Inflammatory macrophage treated with lipopolysaccharide for 4 hours (primary cell): Measurements from ENCODE around the gene ARMH2.

Source experiments
- DNase-seq: peaks from one replicate; pipeline ENCODE4 v3.0.0-alpha.2; 2020

ARMH2 gene

DNA sequence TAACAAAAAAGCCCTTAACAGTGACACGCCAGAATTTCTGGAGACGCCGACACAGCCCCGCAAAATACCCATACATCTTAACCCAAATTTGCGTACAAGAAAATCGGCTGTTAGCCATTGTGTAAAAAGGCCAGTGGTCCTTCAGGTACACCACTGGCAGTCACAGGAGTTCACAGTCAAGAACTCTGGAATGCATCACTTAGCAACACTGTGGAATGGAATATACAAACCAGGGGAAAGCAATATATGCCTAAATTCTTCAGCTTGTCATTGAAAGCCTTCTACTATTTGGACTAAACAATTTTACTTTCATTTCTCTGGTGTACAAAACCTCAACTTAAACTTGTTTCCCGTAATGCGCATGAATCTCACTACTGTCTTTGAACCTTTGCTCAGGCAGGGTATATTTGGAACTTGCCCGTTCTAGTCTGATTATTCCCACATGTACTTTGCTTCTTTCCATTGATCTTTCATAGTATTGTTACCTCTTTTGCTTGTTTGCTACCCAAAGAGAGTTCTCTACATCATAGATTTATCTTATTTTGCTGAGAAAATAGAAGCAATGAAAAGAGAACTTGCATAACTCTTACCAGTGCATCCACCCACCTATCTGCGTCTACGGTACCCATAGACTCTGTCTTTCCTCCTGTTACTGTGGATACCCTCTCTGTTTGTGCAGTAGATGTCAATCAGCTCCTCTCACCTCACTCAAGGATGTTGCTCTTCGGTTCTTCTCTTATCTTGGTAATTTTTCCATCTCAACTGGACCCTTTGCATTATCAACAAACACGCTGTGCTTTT lies at the start of gene ARMH2:
Gene ARMH2, minus strand, starts transcription at position 178 of the 801 bp plus-strand sequence. Its CDS starts 60 bp downstream, at position 118.
- no peak for DNase-seq

DNA sequence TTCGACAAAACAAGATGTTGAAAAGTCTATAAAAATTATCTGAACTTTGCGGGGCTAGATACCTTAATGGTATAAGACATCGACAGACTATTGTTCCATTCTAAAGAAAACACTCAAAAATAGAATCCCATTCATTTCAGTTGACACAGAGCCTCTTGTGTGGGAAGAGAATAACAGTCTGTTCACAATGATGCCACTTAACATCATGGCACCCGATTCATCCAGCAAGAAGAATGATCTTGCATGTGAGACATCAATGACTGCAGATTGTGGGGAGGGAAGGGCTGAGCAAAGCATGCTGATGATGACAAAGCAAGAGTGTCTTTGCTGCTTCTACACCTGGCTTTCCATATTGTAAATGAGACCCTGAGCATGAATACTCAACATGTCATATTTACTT lies 49.7 kb upstream of the ARMH2 start:
- DNase-seq, result no peak

DNA sequence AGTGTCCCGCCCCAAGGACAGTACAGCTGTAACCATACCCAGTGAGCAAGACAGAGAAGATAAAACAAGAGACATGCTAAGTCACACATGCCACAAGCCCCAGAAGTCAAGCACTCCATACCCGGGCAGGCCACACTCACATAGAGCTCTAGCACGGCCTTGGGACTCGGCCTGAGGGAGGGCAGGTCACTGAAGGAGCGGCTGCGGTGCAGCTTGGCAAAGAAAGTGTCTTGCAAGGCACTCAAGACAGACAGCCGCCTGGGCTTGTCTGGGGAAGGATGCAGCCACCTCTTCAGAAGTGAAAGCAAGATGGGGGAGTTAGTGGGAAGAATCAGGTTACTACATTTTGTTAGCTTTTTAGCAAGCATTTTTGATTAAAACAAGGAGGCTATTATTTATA lies 48.7 kb upstream of the ARMH2 start:
- DNase-seq, result no peak

DNA sequence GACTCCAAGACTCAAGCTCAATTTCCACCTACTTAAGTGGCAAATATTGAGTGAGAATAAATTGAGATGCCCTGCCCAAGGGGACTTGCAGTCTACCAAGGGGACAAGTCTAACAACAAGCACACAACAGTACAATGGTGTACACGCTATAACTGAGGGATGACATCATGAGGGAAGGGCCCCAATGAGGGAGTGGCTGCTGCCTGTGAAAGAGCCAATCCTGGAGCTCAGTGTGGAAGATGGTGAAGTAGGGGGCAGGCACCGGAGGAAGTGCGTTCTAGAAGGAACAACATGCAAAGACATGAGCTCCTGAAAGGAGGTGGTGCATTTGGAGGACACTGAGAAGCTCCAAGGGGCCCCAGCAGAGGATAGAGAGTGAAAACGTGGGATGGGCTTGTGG lies 46.9 kb upstream of the ARMH2 start:
- no peak for DNase-seq

DNA sequence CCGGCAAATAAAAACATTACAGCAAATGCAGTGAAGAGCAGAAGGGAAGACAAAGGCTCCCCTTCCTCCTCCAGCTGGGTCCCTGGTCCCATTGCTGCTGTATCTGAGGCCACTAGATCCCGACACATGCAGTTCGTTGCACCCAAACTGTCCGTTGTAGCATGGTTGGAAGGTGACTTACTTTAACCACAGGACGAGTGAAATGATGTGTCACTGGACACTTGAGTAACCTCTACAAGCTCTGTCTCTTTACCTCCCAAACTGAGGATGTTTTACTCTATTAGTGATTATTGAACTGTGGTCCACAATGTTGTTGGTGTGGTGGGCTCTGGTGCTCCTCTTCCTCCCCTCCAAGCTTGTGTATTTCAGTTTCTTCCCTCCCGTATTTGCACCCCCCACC lies 46.2 kb upstream of the ARMH2 start:
- DNase-seq, result no peak

- DNase-seq, result no peak
Measured at GRCh38 chr6:24844061-24844460, 45.3 kb upstream of the ARMH2 start.

GRCh38 chr6:24840187-24840586 lies 41.5 kb upstream of the ARMH2 start:
- no peak for DNase-seq

GRCh38 chr6:24838994-24839393 lies 40.3 kb upstream of the ARMH2 start:
- no peak for DNase-seq

DNA sequence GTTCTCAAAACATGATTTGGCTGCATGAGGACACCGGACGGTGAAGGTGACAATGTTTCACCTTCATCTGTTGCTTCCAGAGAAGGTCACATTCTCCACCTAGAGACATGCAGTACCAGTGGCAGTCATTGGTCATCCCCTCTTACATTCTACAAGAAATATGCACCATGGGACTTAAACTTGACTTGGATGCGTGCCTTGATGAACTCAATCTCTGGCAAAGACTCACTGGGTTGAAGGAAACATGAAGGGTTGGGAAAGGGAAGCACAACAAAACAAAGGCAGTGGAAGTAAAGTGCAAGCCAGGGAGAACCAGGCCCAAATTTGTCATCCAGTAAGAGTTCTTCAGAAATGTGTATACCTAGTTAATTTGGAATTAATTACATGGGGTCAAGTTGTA lies 39.4 kb upstream of the ARMH2 start:
- no peak for DNase-seq

DNA sequence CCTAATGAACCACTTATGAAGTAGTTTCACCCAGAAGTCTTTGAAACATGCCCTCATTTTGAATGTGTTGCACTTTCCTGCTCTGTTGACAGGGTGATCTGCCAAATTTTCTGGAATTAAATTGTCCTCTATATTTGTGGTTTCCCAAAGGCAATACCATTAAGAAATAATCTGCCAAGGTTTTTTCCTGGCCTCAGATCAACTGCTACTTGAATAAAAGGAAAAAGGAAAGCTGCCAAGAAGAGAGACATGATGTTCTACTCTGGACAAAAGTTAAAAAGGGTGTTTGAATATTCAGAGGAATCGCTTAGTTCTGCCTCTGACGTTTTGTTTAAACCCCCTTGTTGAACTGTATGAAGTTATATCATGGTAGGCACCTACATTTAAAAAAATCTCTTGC lies 37.4 kb upstream of the ARMH2 start:
- DNase-seq, result no peak

DNA sequence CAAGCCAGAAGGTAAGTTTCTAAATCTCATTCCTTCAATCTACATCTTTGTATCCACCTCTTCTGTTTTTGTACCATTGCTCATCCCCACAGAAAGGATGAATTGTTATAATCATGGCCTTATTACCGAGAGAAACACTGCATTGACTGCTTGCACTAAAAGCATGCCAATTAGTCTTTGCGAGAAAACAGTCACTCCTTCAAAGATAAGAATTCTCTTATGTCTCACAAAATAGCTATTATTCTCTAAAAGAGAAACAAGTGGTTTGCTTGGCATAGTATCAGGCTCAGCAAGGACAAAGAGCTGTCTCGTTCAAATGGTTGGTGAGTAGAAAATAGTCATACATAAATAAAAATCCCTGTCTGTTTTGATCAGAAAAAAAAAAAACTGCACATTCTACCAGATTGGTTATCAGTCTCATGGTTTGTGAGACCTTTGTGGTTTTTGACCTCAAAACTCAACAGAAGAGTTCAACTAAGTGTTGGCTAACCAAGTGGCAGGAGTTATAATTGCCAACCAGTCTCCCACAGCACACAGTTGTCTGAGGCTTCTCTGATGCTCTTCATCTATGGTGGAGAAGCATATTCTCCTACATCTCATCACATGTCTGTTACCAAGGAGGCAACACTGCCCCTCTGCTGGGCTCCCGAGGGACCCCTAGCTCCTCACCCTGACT lies 35.1 kb upstream of the ARMH2 start:
- no peak for DNase-seq

DNA sequence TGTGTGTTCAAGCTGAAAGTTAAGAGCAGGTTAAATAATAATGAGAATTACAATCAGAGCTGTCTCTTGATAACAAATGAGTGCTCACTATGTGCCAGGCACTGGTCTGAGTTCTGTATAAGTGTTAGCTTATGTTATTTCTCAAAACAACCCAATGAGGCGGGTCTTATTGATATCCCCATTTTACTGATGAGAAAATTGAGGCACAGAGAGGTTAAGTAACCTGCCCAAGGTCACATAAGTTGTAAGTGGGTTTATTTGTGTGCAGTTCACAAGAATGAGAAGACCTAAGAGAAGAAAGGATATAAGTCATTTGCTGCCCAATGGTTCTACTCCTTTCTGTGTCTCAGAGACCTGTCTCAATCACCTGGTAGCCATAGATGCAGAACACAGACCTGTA lies 34.1 kb upstream of the ARMH2 start:
- DNase-seq, result no peak

DNA sequence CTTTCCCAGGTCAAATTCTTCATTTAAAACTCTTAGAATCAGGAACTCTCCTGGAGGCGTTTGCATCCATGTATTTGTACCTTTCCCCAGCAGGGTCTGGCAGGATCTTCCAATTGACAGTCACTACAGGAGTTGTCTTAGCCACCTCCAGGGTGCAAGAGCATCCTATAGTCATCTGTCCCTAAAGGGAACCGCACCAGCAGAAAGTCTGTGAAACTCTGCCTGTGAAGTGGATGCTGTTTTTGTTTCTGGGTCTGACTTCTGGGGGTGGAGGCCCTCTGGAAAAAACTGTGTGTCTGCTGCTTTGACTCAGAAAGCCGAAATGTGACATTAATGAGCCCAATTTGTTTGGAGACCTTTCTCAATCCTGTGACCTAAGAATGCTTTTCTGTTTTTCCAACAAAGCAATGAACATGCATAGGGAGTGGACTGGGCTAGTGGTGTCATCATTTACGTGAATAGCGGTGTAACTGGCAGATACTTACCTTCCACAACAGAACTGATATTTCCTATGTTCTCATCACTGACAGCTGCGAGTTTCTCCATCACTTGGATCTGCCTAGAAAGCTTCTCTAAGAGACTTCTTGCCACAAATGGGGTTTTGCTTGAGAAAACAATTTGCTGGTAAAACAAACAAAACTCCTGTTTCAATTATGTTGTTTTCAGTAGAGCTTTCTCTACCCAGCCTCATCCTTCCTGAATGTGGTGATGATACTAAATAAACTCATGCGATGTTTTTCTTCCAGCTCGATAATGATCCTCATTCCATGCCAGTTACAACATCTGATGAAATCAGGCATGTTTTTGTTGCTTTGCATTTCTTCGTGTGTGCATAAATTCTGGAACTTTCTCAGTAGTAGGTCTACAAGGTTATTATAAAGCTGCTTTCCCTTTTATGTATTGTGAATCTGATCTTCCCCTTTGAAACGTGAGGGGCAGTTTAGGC lies 33.3 kb upstream of the ARMH2 start:
- DNase-seq, result no peak

GRCh38 chr6:24829657-24830056 lies 30.9 kb upstream of the ARMH2 start:
- no peak for DNase-seq

DNA sequence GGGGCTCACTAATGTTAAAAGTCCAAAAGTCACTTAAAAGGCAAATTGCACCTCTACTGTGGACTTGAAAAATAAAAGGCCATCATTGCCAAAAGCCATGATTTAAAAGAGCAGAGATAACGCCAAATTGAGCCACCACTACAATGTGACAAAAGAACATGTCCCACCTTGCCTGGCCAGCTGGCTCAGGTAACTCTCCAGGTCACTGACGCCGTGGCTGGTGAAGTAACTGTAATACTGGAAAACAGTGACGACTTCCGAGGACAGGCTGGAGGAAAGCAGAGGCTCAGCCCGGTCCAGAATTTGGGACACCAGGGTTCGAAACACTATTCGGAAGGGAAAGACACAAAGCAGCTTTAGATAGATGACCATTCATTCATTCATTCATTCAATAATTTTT lies 29.3 kb upstream of the ARMH2 start:
- no peak for DNase-seq

DNA sequence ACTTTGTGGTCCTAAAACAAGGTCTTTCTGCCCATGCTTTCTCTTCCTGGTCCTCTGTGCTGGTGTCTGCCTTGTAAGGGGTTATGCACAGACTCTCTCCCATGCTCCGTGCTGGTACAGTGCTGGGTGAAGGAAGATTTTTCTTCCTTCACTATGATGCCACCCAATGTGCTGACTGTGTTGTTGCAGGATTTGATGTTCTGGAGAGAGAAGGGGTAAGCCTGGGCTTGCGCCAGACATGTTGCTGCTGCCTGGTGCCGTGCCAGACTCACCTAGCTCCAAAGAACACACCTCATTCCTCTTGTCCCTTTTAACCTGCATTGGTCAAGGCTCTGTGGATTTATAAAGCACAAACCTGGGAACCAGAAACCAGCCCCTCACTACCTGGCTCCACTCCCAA lies 28.4 kb upstream of the ARMH2 start:
- no peak for DNase-seq

DNA sequence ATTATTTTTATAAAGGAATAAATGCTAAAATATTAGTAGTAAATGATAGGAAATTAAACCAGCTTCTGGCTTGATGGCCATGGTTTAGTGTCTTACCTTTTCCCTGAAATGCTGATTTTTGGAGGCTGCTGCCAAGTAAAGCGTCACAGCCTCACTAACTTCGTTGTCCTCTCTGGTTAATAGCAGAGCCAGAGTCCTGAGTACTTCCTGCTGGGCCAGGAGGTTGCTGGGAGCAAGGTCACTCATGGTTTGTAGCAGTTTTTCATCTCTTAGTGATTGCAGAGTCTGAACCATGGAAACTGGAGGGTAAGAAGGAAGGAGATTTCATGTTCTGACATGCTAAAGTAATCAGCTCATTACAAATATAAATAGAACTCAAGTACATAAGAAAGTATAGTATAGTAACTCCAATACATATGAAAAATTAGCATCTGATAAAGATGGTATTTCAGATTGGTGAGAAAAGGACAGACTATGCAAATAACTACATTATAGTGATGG lies 26.5 kb upstream of the ARMH2 start:
- no peak for DNase-seq

DNA sequence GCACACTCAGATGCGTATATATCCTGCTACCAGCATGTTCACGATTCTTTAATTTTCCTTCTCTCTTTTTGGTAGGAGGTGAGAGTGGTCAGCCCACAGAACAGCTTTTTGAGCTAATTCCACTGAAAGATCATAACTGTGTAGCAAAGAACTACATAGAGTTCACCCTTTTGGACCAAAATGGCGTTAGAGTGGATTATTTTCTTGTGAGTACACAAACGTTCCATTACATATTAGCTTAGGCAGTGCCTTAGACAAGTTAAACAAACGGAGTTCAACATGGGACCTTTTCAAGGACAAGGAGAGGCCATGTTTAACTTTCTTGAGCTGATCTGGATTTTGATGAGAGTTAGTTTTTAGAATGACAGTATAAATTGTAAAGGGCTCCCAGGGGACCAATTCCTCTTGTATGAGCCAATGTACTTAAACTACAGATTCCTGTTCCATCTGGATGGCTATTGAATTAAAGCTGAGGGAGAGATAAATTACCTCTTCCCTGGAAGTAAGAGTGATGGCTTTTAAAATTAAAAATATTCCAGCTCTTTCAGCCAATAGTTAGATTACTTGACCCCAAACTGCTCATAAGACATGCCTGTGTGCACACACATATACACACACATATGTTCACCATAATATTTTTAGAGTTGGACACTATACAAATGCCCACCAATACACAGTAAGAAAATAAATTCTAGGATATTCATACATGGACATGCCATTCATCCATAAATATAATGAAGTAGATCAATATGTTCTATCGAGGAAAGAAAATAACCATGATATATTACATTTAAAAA lies 25.6 kb upstream of the ARMH2 start:
- no peak for DNase-seq

GRCh38 chr6:24823185-24823584 lies 24.5 kb upstream of the ARMH2 start:
- DNase-seq, result no peak

GRCh38 chr6:24822696-24823095 lies 24.0 kb upstream of the ARMH2 start:
- no peak for DNase-seq

GRCh38 chr6:24821860-24822444 lies 23.2 kb upstream of the ARMH2 start:
- no peak for DNase-seq

- DNase-seq, result no peak
Measured at GRCh38 chr6:24818346-24818745, 19.6 kb upstream of the ARMH2 start.
